Fibroblast of villous mesenchyme (primary cell): ENCODE data around the gene KLHL20. TPM values are rescaled to one million over a fixed set of nuclear protein-coding genes. Genes with fewer than 3 reads are reported as not detected.

Experiments
- DNase-seq: peaks from one replicate; pipeline ENCODE4 v3.0.0-alpha.2; 2010; ENCODE audit warnings: low read depth
- H3K4me3 ChIP-seq: 2 replicates; pipeline ENCODE4 v1.5.1; 2011; ENCODE audit warnings: low read depth, mild to moderate bottlenecking, low read length
- CTCF ChIP-seq: IDR thresholded peaks from 2 replicates; pipeline ENCODE4 v1.5.1; 2012; ENCODE audit warnings: low read depth, mild to moderate bottlenecking, low read length; ENCODE audit not compliant: insufficient read depth
- small RNA-seq: library from RNA; depleted of rRNA; stranded (forward); fragments of <200 nt; gene quantifications from one replicate; pipeline ENCODE3, GENCODE V24; 2012
- total RNA-seq: library from RNA; depleted of rRNA; stranded (reverse); fragments of >200 nt; gene quantifications from 2 replicates; pipeline ENCODE4 v1.2.3, GENCODE V29; 2012

The KLHL20 gene
- total RNA-seq, 1 donor: 33.2 TPM

- DNase-seq: no peak
- no peak overlapping the region for H3K4me3 ChIP-seq
- TF ChIP-seq CTCF: no peak
Observed at GRCh38 chr1:173821680-173822079, 106.9 kb downstream of the KLHL20 start.

- no peak for DNase-seq
- TF ChIP-seq CTCF: no peak
- H3K4me3 ChIP-seq: peak overlapping the region; percentile 78
Observed at GRCh38 chr1:173823781-173824314, 109.1 kb downstream of the KLHL20 start.

- peak; percentile 99 for DNase-seq
- TF ChIP-seq CTCF: no peak
- H3K4me3 ChIP-seq: peak within 1 kb of the TSS; percentile 78
Observed at GRCh38 chr1:173824315-173825081, 109.7 kb downstream of the KLHL20 start, which contains the start of the genes CENPL and DARS2. Gene CENPL, minus strand, starts transcription at chr1:173824883. Its CDS starts 13,584 bp downstream, at chr1:173811299. Gene DARS2, plus strand, starts transcription at chr1:173824673. Its CDS starts 557 bp downstream, at chr1:173825230.

GRCh38 chr1:173827611-173828010 is 112.8 kb downstream of the KLHL20 start:
- H3K4me3 ChIP-seq: no peak overlapping the region
- TF ChIP-seq CTCF: no peak
- no peak for DNase-seq

GRCh38 chr1:173832748-173833147 is 118.0 kb downstream of the KLHL20 start:
- no peak overlapping the region for H3K4me3 ChIP-seq
- DNase-seq: no peak
- TF ChIP-seq CTCF: no peak

Small RNAs within 50 kb of the gene (small RNA-seq; reads per million reads assigned to genes)
- gene BX248409.1: not detected
- not detected for gene RF00019

Other genes with a start within 250 kb of the KLHL20 start
- gene PRDX6, start 237.6 kb upstream of the KLHL20 start, total RNA-seq: 356 and 611 TPM in 2 replicates
- not detected in 2 replicates for gene SLC9C2, start 111.9 kb upstream of the KLHL20 start, total RNA-seq
- gene TEX50, start 79.6 kb upstream of the KLHL20 start, total RNA-seq: not detected in 2 replicates
- gene ANKRD45, start 45.1 kb upstream of the KLHL20 start, total RNA-seq: 0.43 TPM in 1 of 2 replicates, not detected in the other
- 20.6 and 31.5 TPM in 2 replicates for gene DARS2, start 109.7 kb downstream of the KLHL20 start, total RNA-seq
- gene CENPL, start 109.9 kb downstream of the KLHL20 start, total RNA-seq: 11.6 and 26.3 TPM in 2 replicates
- gene GAS5, start 153.0 kb downstream of the KLHL20 start, total RNA-seq: 277 and 367 TPM in 2 replicates
- 5.5 and 7.3 TPM in 2 replicates for gene ZBTB37, start 153.4 kb downstream of the KLHL20 start, total RNA-seq
- not detected in 2 replicates for gene SERPINC1, start 202.3 kb downstream of the KLHL20 start, total RNA-seq